ENCODE measurements around the gene TMEM236.

The TMEM236 gene

GRCh38 chr10:17782921-17783665 lies 31.1 kb downstream of the TMEM236 start:
- H3K4me2 ChIP-seq (ENCODE audit: low read depth, low read length, poor library complexity, severe bottlenecking) = no peak overlapping the region
- TF ChIP-seq EZH2phosphoT487 (IDR thresholded peaks at IDR 0.05; ENCODE audit: borderline replicate concordance) = no peak
- no peak for TF ChIP-seq CTCF (conservative IDR thresholded peaks at IDR 0.05; ENCODE audit: low read length)
- H3K27me3 ChIP-seq (ENCODE audit: insufficient read depth, low read length, poor library complexity, severe bottlenecking) = no peaks in the 10 kb centered on the region
- no peak overlapping the region for H3K4me3 ChIP-seq (ENCODE audit: low read length, poor library complexity, severe bottlenecking)
- H4K20me1 ChIP-seq (ENCODE audit: insufficient read depth, low read length, poor library complexity, severe bottlenecking) = no peaks in the 10 kb centered on the region
- no peaks in the 10 kb centered on the region for H3K9me3 ChIP-seq (ENCODE audit: insufficient read depth, low read depth, low read length)
- H3K4me1 ChIP-seq (ENCODE audit: insufficient read depth, low read length, poor library complexity, severe bottlenecking) = peaks cover 17% of the 10 kb centered on the region
- H3K9me2 ChIP-seq (replicated peaks; ENCODE audit: low read depth, low read length) = no peaks in the 10 kb centered on the region
- H3K9ac ChIP-seq (ENCODE audit: low read depth, low read length, poor library complexity, severe bottlenecking) = no peak overlapping the region
- H3K79me2 ChIP-seq (ENCODE audit: insufficient read depth, low read length) = no peaks in the 10 kb centered on the region
- H2AFZ ChIP-seq (ENCODE audit: low read length) = peak overlapping the region; percentile 84
- H3F3A ChIP-seq (ENCODE audit: low read depth) = no peaks in the 10 kb centered on the region
- H3K36me3 ChIP-seq (ENCODE audit: insufficient read depth, low read length) = no peaks in the 10 kb centered on the region

GRCh38 chr10:17783751-17784150 lies 31.8 kb downstream of the TMEM236 start:
- Histone ChIP-seq H3K4me1 (ENCODE audit: insufficient read depth, low read length, poor library complexity, severe bottlenecking) (peaks cover 17% of the 10 kb centered on the region), H2AFZ (ENCODE audit: low read length) (peak overlapping the region; percentile 84), H3K4me3 (ENCODE audit: low read length, poor library complexity, severe bottlenecking) (no peak overlapping the region), H3K9ac (ENCODE audit: low read depth, low read length, poor library complexity, severe bottlenecking) (no peak overlapping the region), H3K4me2 (ENCODE audit: low read depth, low read length, poor library complexity, severe bottlenecking) (peak overlapping the region; percentile 7), H4K20me1 (ENCODE audit: insufficient read depth, low read length, poor library complexity, severe bottlenecking) (no peaks in the 10 kb centered on the region), H3K27me3 (ENCODE audit: insufficient read depth, low read length, poor library complexity, severe bottlenecking) (no peaks in the 10 kb centered on the region), H3K36me3 (ENCODE audit: insufficient read depth, low read length) (no peaks in the 10 kb centered on the region), H3K9me3 (ENCODE audit: insufficient read depth, low read depth, low read length) (no peaks in the 10 kb centered on the region), H3K79me2 (ENCODE audit: insufficient read depth, low read length) (no peaks in the 10 kb centered on the region), H3F3A (ENCODE audit: low read depth) (no peaks in the 10 kb centered on the region), H3K9me2 (replicated peaks; ENCODE audit: low read depth, low read length) (no peaks in the 10 kb centered on the region)
- TF ChIP-seq CTCF (conservative IDR thresholded peaks at IDR 0.05; ENCODE audit: low read length) (no peak), EZH2phosphoT487 (IDR thresholded peaks at IDR 0.05; ENCODE audit: borderline replicate concordance) (no peak)

- Histone ChIP-seq H2AFZ (ENCODE audit: low read length) (no peak overlapping the region), H3F3A (ENCODE audit: low read depth) (no peaks in the 10 kb centered on the region), H3K9me2 (replicated peaks; ENCODE audit: low read depth, low read length) (no peaks in the 10 kb centered on the region), H3K27me3 (ENCODE audit: insufficient read depth, low read length, poor library complexity, severe bottlenecking) (no peaks in the 10 kb centered on the region), H3K79me2 (ENCODE audit: insufficient read depth, low read length) (no peaks in the 10 kb centered on the region), H4K20me1 (ENCODE audit: insufficient read depth, low read length, poor library complexity, severe bottlenecking) (no peaks in the 10 kb centered on the region), H3K9me3 (ENCODE audit: insufficient read depth, low read depth, low read length) (no peaks in the 10 kb centered on the region), H3K36me3 (ENCODE audit: insufficient read depth, low read length) (no peaks in the 10 kb centered on the region), H3K4me3 (ENCODE audit: low read length, poor library complexity, severe bottlenecking) (no peak overlapping the region), H3K4me2 (ENCODE audit: low read depth, low read length, poor library complexity, severe bottlenecking) (no peak overlapping the region), H3K4me1 (ENCODE audit: insufficient read depth, low read length, poor library complexity, severe bottlenecking) (peaks cover 14% of the 10 kb centered on the region), H3K9ac (ENCODE audit: low read depth, low read length, poor library complexity, severe bottlenecking) (no peak overlapping the region)
- TF ChIP-seq EZH2phosphoT487 (IDR thresholded peaks at IDR 0.05; ENCODE audit: borderline replicate concordance) = no peak
- TF ChIP-seq CTCF (conservative IDR thresholded peaks at IDR 0.05; ENCODE audit: low read length) = no peak
These were observed 32.7 kb downstream of the TMEM236 start for GRCh38 chr10:17784688-17785087.

Data from Loucy (cell line).